Measurements from ENCODE around the gene TIFAB.

Gene TIFAB

DNA sequence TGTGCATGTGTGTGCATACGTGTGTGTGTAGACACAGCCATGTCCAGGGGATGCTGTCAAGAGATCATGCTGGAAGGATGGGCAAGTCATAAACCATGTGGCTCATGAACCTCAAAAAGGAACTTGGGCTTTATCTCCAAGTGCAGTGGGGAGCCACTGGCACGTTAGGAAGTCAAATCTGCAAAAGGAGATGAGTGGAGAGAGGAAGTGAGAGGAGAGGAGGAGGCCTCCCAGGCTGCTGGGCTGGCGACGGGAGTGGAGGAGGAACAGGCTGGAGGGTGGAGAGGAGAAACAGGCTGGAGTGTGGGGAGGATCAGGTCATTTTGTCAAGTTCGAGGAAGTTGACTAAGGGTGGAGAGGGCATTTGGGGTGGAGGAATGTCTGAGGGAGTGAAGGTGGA is 29.2 kb upstream of the TIFAB start:
- DNase-seq: no peak

GRCh38 chr5:135480511-135480910 is 28.4 kb upstream of the TIFAB start:
- DNase-seq: no peak

DNA sequence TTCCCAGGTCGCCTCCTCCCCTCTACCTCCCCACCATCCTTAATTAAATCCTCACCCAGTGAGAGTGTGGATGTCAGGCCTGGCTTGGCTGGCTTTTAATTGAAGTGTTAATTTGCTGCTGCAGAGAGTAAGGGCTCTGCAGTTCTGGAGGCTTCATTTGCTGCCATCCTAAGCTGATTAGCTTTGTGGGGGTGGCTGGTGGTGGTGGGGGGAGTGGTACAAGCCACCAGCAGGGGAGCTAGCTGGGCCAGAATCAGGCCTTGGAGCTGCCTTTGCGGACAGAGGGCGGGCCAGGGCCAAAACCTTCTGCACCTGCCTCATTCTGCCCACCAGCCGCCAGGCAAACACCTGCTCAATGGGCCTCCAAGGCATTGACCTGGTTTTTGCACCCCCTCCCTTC is 26.8 kb upstream of the TIFAB start:
- no peak for DNase-seq

GRCh38 chr5:135477613-135478066 is 25.5 kb upstream of the TIFAB start:
- peak in 1 of 2 donors; percentile 4 for DNase-seq

DNA sequence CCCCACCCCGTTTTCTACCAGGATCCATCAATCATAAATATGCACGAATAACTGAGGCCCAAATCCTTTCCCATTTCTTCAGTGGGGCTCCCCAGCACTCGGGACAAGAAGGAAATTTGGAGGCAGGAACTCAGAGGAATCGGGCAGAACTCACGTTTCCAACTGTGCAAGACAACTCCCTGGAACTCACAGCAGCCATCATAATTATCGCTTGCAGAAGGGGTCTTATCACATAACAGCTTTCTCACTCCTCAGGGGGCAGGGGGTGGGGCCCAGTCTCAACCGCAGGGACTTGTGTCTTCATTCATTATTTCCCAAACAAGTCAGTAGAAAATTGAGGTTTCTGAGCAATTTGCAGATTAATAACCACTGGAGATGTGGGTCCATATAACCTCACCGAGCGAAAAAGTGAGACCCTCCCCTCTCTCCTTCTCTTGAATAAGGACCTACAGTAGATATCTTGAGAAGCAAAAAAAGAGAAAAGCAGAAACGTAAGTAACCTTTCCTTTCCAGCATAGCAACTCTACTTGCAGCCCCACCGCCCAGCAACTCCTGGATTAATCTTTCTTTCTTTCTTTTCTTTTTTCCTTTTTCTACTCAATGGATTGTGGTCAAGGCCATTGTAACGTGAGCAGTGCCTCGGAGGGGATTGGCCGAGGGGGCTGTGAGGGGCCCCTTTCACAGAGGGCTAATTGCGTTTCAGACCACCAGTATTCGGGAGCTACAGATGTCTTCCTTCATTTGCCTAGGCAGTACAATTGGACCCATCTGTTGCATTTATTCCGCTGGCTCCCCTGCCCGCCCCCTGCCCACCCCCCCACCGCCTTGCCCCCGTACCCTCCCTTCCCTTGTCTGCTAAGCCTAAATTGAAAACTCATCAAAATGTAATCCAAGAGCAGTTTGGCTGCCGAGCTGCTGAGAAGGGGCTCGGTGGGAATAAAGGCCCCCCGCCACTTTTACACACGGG is 24.7 kb upstream of the TIFAB start:
- DNase-seq: peak in 1 of 2 donors; percentile 1

GRCh38 chr5:135473956-135474670 is 22.0 kb upstream of the TIFAB start:
- DNase-seq: no peak

DNA sequence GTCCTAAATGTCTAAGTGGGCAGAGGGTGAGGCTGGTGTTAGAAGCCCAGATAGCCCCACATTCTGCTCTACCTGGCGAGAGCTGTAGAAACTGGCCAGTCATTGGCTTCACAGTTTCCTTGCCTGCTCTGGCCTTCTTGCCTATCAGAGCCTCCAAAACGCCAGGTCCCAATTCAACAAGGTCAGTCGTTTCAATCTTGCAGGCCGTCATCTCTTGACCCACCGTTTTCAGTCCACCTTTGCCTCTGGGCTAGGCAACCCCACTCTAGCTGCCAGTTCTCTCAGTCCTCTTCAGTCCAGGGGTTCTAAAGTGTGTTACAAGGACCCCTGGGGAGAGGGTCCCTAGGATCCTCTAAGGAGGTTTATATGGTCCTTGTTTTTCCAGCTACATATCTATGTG is 20.0 kb upstream of the TIFAB start:
- DNase-seq: no peak

- no peak for DNase-seq
Observed at GRCh38 chr5:135471726-135472125, 19.6 kb upstream of the TIFAB start.

- DNase-seq: no peak
Observed at GRCh38 chr5:135469911-135470310, 17.8 kb upstream of the TIFAB start.

GRCh38 chr5:135468541-135468940 is 16.4 kb upstream of the TIFAB start:
- no peak for DNase-seq

DNA sequence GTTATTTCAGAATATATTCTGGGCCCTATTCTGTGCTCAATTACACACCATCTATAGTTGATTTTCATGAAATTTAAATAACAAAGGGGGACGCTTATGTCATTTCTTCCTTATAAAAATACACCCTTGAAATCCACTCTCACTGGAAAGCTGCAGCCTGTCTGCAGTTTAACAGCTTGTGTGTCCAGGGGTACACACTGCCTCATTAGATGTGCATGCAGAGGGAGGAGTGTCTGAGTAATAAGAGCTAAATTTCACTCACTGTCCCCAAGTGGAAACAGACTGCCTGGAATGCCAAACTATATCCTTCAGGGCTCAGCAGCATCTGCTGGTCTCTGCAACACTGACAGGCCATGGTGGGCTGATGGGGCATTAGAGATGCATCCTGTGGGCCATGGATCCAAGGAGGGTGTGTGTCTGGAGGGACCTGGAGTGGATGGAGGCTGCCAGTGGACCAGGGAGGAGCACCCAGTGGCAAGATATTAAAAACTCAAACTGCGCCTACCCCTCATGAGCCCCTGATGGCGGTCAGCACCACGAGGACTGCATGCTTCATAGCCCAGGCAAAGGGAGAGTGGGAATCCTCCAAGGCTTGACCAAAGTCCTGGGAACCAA is 15.8 kb upstream of the TIFAB start:
- no peak for DNase-seq

DNA sequence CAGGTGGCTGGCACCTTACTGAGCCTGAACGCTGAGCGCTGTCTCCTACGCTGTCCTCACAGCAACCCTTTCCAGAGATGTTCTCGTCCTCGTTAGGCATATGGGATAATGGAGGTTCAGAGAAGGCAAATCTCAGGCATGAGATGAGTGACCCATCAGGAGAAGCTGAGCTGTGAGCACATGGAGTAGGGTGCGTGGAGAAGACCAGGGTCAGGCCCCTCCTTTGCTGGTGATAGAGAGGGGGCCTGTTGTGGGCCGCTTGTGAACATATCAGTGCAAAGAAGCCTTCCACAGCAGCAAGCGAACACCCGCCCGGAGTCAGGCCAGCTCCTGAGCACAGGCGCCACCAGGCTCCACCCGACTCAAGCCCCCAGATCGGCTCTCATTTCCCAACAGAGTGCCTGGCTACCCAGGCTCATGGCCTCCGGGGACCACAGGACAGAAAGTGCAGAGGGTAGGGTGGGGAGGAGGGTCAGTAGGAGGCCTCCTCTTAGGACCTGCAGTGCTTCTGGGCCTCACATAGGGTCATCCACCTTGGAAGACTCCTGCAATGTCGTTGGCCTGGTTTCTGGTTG is 15.0 kb upstream of the TIFAB start:
- no peak for DNase-seq

- DNase-seq: peak; percentile 51 to 61
Observed at GRCh38 chr5:135466178-135467050, 14.3 kb upstream of the TIFAB start.

- no peak for DNase-seq
Observed at GRCh38 chr5:135465391-135466122, 13.4 kb upstream of the TIFAB start.

DNA sequence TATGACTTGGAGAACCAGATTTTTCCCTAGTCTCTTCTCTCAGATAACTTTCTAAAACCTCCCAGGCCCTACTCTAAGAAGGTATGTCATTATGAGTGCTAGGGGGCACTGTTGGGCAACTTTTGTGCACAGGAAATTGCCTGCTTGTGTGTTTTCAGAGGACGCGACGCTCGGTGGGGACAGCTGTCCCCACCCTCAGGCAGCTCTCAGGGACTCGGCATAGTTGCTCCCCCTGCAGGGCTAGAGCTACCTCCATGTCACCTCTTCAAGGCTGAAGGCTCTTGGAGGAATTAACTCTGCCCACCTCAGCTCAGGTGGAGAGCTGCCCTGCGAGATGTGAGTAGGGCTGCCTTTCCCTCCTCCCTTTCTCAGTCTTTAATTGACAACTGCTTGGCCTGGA is 10.2 kb upstream of the TIFAB start:
- DNase-seq: peak; percentile 54

DNA sequence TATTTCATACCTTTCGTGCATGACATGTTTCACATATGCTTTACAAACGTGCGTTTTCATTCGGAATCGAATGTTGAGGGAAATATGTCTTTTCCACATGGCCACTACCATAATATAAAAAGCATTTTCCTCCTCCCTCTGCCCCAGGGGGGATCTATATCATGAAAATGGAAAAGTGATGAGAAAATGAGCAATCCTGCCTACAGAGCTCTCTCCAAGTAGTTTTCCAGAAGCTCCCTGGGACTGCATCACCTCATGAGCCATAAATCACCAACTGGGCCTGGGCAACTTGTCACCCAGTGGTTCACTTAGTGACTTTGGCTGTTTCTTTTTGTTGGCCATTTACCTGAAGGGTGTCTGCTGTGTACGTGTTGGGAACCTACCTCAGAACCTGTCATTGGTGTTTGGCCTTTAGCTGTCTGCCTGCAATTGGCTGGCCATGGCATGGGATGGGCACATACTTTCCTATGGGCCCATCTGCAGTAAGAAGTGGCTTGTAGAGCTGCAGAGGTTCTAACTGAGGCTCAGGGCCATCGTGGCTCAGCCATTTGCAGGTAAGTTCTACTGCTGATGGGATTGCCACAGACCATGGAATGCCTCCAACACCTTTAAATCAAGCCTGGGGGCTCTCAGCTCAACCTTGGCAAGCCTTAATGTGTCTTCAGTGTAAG is 9.5 kb upstream of the TIFAB start:
- no peak for DNase-seq

DNA sequence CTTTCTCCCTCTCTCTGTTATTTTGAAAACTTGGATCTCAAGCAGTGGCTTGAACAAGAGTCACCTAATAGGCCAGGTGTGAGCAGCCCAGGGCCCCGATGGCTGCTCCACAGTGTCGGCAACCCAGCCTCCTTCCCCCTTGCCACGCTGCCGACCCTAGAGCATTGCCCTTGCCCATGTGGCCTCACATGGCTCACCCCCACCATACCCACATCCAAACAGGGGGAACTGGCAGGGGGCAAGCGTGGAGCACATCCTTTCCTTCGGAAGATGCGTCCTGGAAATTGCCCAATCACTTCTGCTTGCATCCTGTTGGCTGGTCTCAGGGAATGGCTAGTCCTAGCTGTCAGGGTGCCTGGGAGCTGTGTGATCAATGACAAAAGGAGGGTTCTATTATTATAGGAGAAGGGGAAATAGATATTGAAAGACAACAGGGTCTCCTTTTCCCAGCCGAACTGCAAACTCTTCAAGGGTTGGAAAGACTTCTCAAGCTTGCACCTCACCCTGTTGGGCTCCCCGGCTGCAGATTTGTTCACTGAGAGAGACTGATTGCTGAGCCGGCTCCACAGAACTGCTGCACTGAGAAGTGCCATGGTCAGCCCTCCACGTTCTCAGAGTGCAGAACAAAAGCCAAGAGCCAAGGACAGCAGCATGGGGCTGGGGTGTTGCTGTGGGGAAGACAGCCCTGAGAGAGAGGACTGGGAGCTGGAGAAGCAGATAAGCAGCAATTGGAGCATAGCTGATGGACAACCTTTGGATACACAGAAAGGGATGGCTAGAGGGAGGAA is 8.3 kb upstream of the TIFAB start:
- peak in 1 of 2 donors; percentile 4 for DNase-seq

DNA sequence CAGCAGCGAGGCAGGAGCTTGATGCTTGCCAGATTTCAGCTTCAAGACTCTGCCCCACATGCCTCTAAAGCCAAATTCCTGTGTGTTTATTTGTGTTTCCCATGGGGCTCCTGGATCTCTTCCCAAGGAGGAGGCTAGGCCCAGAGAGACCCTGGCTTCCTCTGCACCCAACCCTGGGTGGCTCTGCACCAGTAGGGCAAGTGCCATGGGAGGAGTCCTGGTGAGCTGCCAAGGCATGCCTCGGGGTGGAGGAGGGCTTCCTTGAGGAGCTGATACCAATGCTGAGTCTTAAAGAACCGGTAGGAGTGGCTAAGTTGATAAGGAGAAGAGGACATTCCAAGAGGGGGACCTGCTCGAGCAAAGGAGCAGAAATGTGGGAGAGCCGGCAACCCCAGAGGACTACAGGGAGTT is 6.8 kb upstream of the TIFAB start:
- peak in 1 of 2 donors; percentile 9 for DNase-seq

DNA sequence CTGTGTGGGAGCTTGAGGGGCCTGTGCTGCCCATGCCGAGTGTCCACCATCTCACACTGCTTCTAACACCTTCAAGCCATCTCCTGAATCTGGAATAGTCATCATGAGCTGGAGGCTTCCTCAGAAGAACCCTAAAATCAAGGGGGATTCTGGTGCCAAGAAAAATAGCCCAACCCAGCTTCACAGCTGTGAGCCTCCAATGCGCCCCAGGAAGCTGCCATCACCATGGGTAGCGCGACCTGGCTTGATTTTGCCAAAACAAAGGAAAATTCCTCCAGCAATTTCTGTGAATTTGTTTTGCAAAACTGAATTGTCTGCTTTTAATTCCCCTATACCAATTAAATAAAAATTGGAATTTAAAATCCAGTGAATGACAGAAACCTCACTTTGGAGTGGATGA is 6.2 kb upstream of the TIFAB start:
- no peak for DNase-seq
